Measurements from ENCODE around the gene GSTP1. TPM values are rescaled to one million over a fixed set of nuclear protein-coding genes. Genes with fewer than 3 reads are reported as not detected.
"Not testable (repeated sequence)": the region's sequence is repeated elsewhere in the genome, so short reads cannot be mapped to it uniquely, and the experiment has no call there.

The GSTP1 gene
- total RNA-seq, 1 donor from 2014 or later = 262 TPM

- intact Hi-C loops (cut with micrococcal nuclease) = no loop called here
Measured at GRCh38 chr11:67594480-67594879, 10.9 kb downstream of the GSTP1 start.

GRCh38 chr11:67596753-67597300 lies 13.2 kb downstream of the GSTP1 start:
- intact Hi-C loops (cut with micrococcal nuclease) = no loop called here

GRCh38 chr11:67597458-67597857 lies 13.8 kb downstream of the GSTP1 start:
- intact Hi-C loops (cut with micrococcal nuclease) = not testable (repeated sequence)

GRCh38 chr11:67597963-67598362 lies 14.4 kb downstream of the GSTP1 start:
- intact Hi-C loops (cut with micrococcal nuclease) = not testable (repeated sequence)

- intact Hi-C loops (cut with micrococcal nuclease) = no loop called here
Measured at GRCh38 chr11:67599149-67599548, 15.5 kb downstream of the GSTP1 start.

GRCh38 chr11:67600324-67601029 lies 16.9 kb downstream of the GSTP1 start:
- intact Hi-C loops (cut with micrococcal nuclease) = no loop called here

GRCh38 chr11:67601098-67601497 lies 17.5 kb downstream of the GSTP1 start:
- intact Hi-C loops (cut with micrococcal nuclease) = no loop called here

GRCh38 chr11:67604119-67604518 lies 20.5 kb downstream of the GSTP1 start:
- intact Hi-C loops (cut with micrococcal nuclease) = not testable (repeated sequence)

GRCh38 chr11:67604815-67605214 lies 21.2 kb downstream of the GSTP1 start:
- intact Hi-C loops (cut with micrococcal nuclease) = no loop called here

GRCh38 chr11:67605231-67606011 lies 21.8 kb downstream of the GSTP1 start:
- intact Hi-C loops (cut with micrococcal nuclease) = loop anchor here (1.0 to 2.0 kb wide), 10 partner anchors 9 to 1139 kb away; partner anchors contain the start of genes AIP, CDK2AP2, GSTP1 and NUDT8

- intact Hi-C loops (cut with micrococcal nuclease) = loop anchor here (1.0 to 2.0 kb wide), 10 partner anchors 8 to 1140 kb away; partner anchors contain the start of genes AIP, CDK2AP2, GSTP1 and NUDT8
Measured at GRCh38 chr11:67606093-67606491, 22.5 kb downstream of the GSTP1 start.

- intact Hi-C loops (cut with micrococcal nuclease) = loop anchor here (1.0 to 2.0 kb wide), 10 partner anchors 8 to 1140 kb away; partner anchors contain the start of genes AIP, CDK2AP2, GSTP1 and NUDT8
Measured at GRCh38 chr11:67606492-67607295, 23.1 kb downstream of the GSTP1 start, which contains the start of gene NDUFV1. NDUFV1 (plus strand) TSS chr11:67606936; CDS start chr11:67607005, 69 bp downstream.

GRCh38 chr11:67607507-67607906 lies 23.9 kb downstream of the GSTP1 start:
- intact Hi-C loops (cut with micrococcal nuclease) = loop anchor here (2.0 kb wide), 1 partner anchor 765 kb away; the partner anchor contains the start of gene RCE1

- intact Hi-C loops (cut with micrococcal nuclease) = no loop called here
Measured at GRCh38 chr11:67608486-67608885, 24.9 kb downstream of the GSTP1 start.

- intact Hi-C loops (cut with micrococcal nuclease) = no loop called here
Measured at GRCh38 chr11:67609316-67609715, 25.7 kb downstream of the GSTP1 start.

GRCh38 chr11:67610302-67610868 lies 26.8 kb downstream of the GSTP1 start:
- intact Hi-C loops (cut with micrococcal nuclease) = no loop called here

GRCh38 chr11:67611165-67611564 lies 27.6 kb downstream of the GSTP1 start:
- intact Hi-C loops (cut with micrococcal nuclease) = no loop called here

GRCh38 chr11:67611704-67612587 lies 28.3 kb downstream of the GSTP1 start:
- intact Hi-C loops (cut with micrococcal nuclease) = no loop called here

- intact Hi-C loops (cut with micrococcal nuclease) = no loop called here
Measured at GRCh38 chr11:67612751-67613150, 29.1 kb downstream of the GSTP1 start.
